IMR-90 (cell line): ENCODE results near the gene ZNF587B. TPM values are rescaled to one million over a fixed set of nuclear protein-coding genes. Genes with fewer than 3 reads are reported as not detected.

Experiments
- ATAC-seq: fragments of 200-7000 bp; cut with Tn5 transposase; 2 replicates; pipeline ENCODE4 v1.9.1; 2020; ENCODE audit warnings: low read depth, mild to moderate bottlenecking, moderate library complexity
- BruUV-seq: library from RNA; stranded (reverse); fragments of 400-500 nt; replicated peaks from 2 replicates; lab custom pipeline; 2021; lab: Mats Ljungman, UMichigan
- CTCF ChIA-PET: fragments of 300-600 bp; formaldehyde crosslinking; extraction: SDS; loops from one replicate; lab custom pipeline; 2021; ENCODE audit warnings: antibody characterized with exemption; lab: Yijun Ruan, JAX
- POLR2A ChIA-PET: fragments of 300-600 bp; sonication (Branson Sonifier 250); formaldehyde crosslinking; loops from one replicate; lab custom pipeline; 2022; ENCODE audit warnings: antibody characterized with exemption; ENCODE audit not compliant: unreplicated experiment; lab: Charles Lee
- DNase-seq: peaks from one replicate; pipeline ENCODE4 v3.0.0; 2013
- H2AFZ ChIP-seq: replicated peaks from 2 replicates; pipeline ENCODE3; 2013; ENCODE audit warnings: low read length, mild to moderate bottlenecking; ENCODE audit not compliant: poor library complexity
- H2AK5ac ChIP-seq: 2 replicates; pipeline ENCODE4 v1.6.1; 2013; ENCODE audit warnings: low read depth, low read length, inconsistent platforms
- H2AK9ac ChIP-seq: replicated peaks from 2 replicates; pipeline ENCODE3; 2013; ENCODE audit warnings: mild to moderate bottlenecking, low read depth, low read length, moderate library complexity; ENCODE audit not compliant: poor library complexity
- H2BK120ac ChIP-seq: 2 replicates; pipeline ENCODE4 v1.6.1; 2013; ENCODE audit warnings: low read depth, low read length, inconsistent platforms
- H2BK15ac ChIP-seq: 3 replicates; pipeline ENCODE4 v1.6.1; 2013; ENCODE audit warnings: low read depth, low read length, inconsistent platforms
- H2BK20ac ChIP-seq: 2 replicates; pipeline ENCODE4 v1.6.1; 2013; ENCODE audit warnings: low read depth, mild to moderate bottlenecking, inconsistent platforms, low read length, moderate library complexity
- H2BK5ac ChIP-seq: 2 replicates; pipeline ENCODE4 v1.6.1; 2013; ENCODE audit warnings: mild to moderate bottlenecking, low read depth, low read length, inconsistent platforms; ENCODE audit not compliant: poor library complexity, severe bottlenecking
- H3K14ac ChIP-seq: replicated peaks from 2 replicates; pipeline ENCODE4 v1.6.1; 2013; ENCODE audit warnings: low read depth, low read length, inconsistent platforms
- H3K18ac ChIP-seq: 2 replicates; pipeline ENCODE4 v1.6.1; 2013; ENCODE audit warnings: low read depth, low read length, control low read depth
- H3K23ac ChIP-seq: 2 replicates; pipeline ENCODE4 v1.6.1; 2013; ENCODE audit warnings: low read depth, low read length, inconsistent platforms
- H3K27ac ChIP-seq: 2 replicates; pipeline ENCODE4 v1.5.1; 2013; ENCODE audit warnings: mild to moderate bottlenecking, control low read depth, low read length; ENCODE audit not compliant: insufficient read depth
- H3K27me3 ChIP-seq: 2 replicates; pipeline ENCODE4 v1.6.1; 2013; ENCODE audit warnings: low read length; ENCODE audit not compliant: control insufficient read depth, insufficient read depth
- H3K36me3 ChIP-seq: 2 replicates; pipeline ENCODE4 v1.6.1; 2013; ENCODE audit warnings: low read length, mixed read lengths; ENCODE audit not compliant: control insufficient read depth, insufficient read depth
- H3K4ac ChIP-seq: 2 replicates; pipeline ENCODE4 v1.6.1; 2013; ENCODE audit warnings: low read depth, low read length, inconsistent platforms
- H3K4me1 ChIP-seq: 2 replicates; pipeline ENCODE4 v1.6.1; 2013; ENCODE audit warnings: low read length, mixed read lengths; ENCODE audit not compliant: control insufficient read depth, insufficient read depth
- H3K4me2 ChIP-seq: 2 replicates; pipeline ENCODE4 v1.6.1; 2013; ENCODE audit warnings: low read depth, mild to moderate bottlenecking, control low read depth, low read length, moderate library complexity
- H3K4me3 ChIP-seq: 2 replicates; pipeline ENCODE4 v1.5.1; 2013; ENCODE audit warnings: low read depth, mild to moderate bottlenecking, control low read depth, low read length, moderate library complexity; ENCODE audit not compliant: insufficient read depth
- H3K56ac ChIP-seq: 2 replicates; pipeline ENCODE4 v1.6.1; 2013; ENCODE audit warnings: low read length, inconsistent platforms; ENCODE audit not compliant: insufficient read depth; ENCODE audit errors: extremely low read depth
- H3K79me1 ChIP-seq, 2 experiments: 2 replicates each; pipeline ENCODE4 v1.6.1; 2013; ENCODE audit warnings: low read length in 2 of 2, inconsistent platforms in 1 of 2, low read depth in 1 of 2
- H3K9ac ChIP-seq: 2 replicates; pipeline ENCODE4 v1.6.1; 2013; ENCODE audit warnings: low read depth, low read length, control low read depth
- H3K9me1 ChIP-seq: 2 replicates; pipeline ENCODE4 v1.6.1; 2013; ENCODE audit warnings: low read length, inconsistent platforms; ENCODE audit not compliant: insufficient read depth
- H3K9me3 ChIP-seq: 2 replicates; pipeline ENCODE4 v1.6.1; 2013; ENCODE audit warnings: low read length; ENCODE audit not compliant: control insufficient read depth, insufficient read depth
- H4K20me1 ChIP-seq: 2 replicates; pipeline ENCODE4 v1.6.1; 2013; ENCODE audit warnings: low read length, inconsistent platforms; ENCODE audit not compliant: insufficient read depth
- H4K5ac ChIP-seq: 2 replicates; pipeline ENCODE4 v1.6.1; 2013; ENCODE audit warnings: mild to moderate bottlenecking, low read depth, low read length, control low read depth
- H4K8ac ChIP-seq, 2 experiments: 2 replicates each; pipeline ENCODE4 v1.6.1; 2013; ENCODE audit warnings: low read depth in 2 of 2, low read length in 2 of 2, control low read depth in 1 of 2, inconsistent platforms in 1 of 2
- H4K91ac ChIP-seq: 2 replicates; pipeline ENCODE4 v1.6.1; 2013; ENCODE audit warnings: low read depth, low read length, inconsistent platforms; ENCODE audit not compliant: insufficient read depth
- BHLHE40 ChIP-seq: fragments of 150-350 bp; IDR thresholded peaks from 2 replicates; pipeline ENCODE4 v1.6.1; 2016; ENCODE audit warnings: mild to moderate bottlenecking, low read depth, low read length
- CEBPB ChIP-seq: IDR thresholded peaks from 2 replicates; pipeline ENCODE4 v1.6.1; 2012; ENCODE audit warnings: low read depth, low read length, improper control_type of control experiment
- CHD1 ChIP-seq: IDR thresholded peaks from 2 replicates; pipeline ENCODE4 v1.6.1; 2012; ENCODE audit warnings: low read depth, low read length, improper control_type of control experiment
- CTCF ChIP-seq: conservative IDR thresholded peaks from 2 replicates; pipeline ENCODE4 v1.5.1; 2012; ENCODE audit warnings: mild to moderate bottlenecking, low read depth, low read length, improper control_type of control experiment
- ELK1 ChIP-seq: fragments of 150-350 bp; IDR thresholded peaks from 2 replicates; pipeline ENCODE4 v1.6.1; 2016; ENCODE audit warnings: low read depth, mild to moderate bottlenecking, low read length, moderate library complexity, borderline replicate concordance
- FOS ChIP-seq: fragments of 150-350 bp; IDR thresholded peaks from 2 replicates; pipeline ENCODE4 v1.6.1; 2016; ENCODE audit warnings: low read depth, low read length
- MAFK ChIP-seq: IDR thresholded peaks from 2 replicates; pipeline ENCODE4 v1.6.1; 2012; ENCODE audit warnings: low read depth, low read length, improper control_type of control experiment
- NFE2L2 ChIP-seq: fragments of 150-350 bp; IDR thresholded peaks from 2 replicates; pipeline ENCODE4 v1.6.1; 2016; ENCODE audit warnings: low read depth, mild to moderate bottlenecking, low read length
- POLR2A ChIP-seq: IDR thresholded peaks from 2 replicates; pipeline ENCODE4 v1.6.1; 2012; ENCODE audit warnings: mild to moderate bottlenecking, low read depth, low read length
- RCOR1 ChIP-seq: IDR thresholded peaks from 2 replicates; pipeline ENCODE4 v1.6.1; 2012; ENCODE audit warnings: mild to moderate bottlenecking, low read length, improper control_type of control experiment; ENCODE audit not compliant: insufficient replicate concordance
- RFX5 ChIP-seq: IDR thresholded peaks from 2 replicates; pipeline ENCODE4 v1.8.0; 2012; ENCODE audit warnings: low read depth, mild to moderate bottlenecking, low read length, moderate library complexity
- SMC3 ChIP-seq: fragments of 150-350 bp; IDR thresholded peaks from 2 replicates; pipeline ENCODE4 v1.6.1; 2016; ENCODE audit warnings: low read depth, mild to moderate bottlenecking, antibody characterized with exemption, low read length, moderate library complexity
- WGBS, 2 experiments: methylation state at CpG; one replicate each; pipeline versions ENCODE4 v1.1.5 to v1.1.7; 2013; ENCODE audit warnings: missing lambda C conversion rate in 2 of 2; ENCODE audit not compliant: insufficient read length in 1 of 2; ENCODE audit errors: extremely low coverage in 2 of 2; 5-methylcytosine and 5-hydroxymethylcytosine counted together
- dilution Hi-C: fragments of 300-500 bp; cut with HindIII; formaldehyde crosslinking; loops from one replicate; pipeline ENCODE4 v1.14.3; 2018; ENCODE audit warnings: low sequenced_read_pairs; ENCODE audit not compliant: unreplicated experiment
- in situ Hi-C: fragments of 300-500 bp; cut with MboI; formaldehyde crosslinking; loops from 3 replicates; pipeline ENCODE4 v1.14.3; 2019; ENCODE audit warnings: low sequenced_read_pairs, inconsistent platforms, mixed read lengths
- intact Hi-C: fragments of 100-400 bp; cut with micrococcal nuclease; formaldehyde crosslinking; loops from 2 replicates; pipeline ENCODE4 v1.10.0; 2022
- polyA plus RNA-seq, 3 experiments: library from polyadenylated mRNA; depleted of rRNA; stranded (reverse); fragments of >200 nt; gene quantifications; 2 replicates each; pipeline ENCODE4 v1.2.3, GENCODE V29; 2012; ENCODE audit warnings: low replicate concordance in 1 of 3
- total RNA-seq: library from RNA; depleted of rRNA; stranded (reverse); fragments of >200 nt; gene quantifications from 2 replicates; pipeline ENCODE4 v1.2.3, GENCODE V29; 2012

Gene ZNF587B
- total and polyA plus RNA-seq, 2 of the 4 experiments (the other 2 are of a cell fraction), result 3.7 to 33.9 TPM

DNA sequence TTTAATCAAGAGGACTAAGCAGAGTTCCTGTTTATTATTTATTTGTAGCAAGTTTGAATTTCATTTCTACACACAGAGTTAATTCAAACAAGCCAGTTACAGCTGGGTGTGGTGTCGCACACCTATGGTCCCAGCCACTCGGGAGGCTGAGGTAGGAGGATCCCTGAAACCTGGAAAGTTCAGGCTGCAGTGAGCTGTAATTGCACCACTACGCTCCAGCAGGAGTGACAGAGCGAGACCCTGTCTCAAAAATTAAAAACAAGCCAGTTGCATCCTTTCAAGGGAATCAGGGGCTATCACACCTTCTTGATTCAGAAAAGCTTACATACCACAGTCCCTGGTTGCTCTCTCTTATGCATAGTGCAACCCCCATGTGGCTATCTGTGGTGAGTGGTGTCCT lies 40.8 kb upstream of the ZNF587B start:
- TF ChIP-seq POLR2A (no peak), CEBPB (no peak), NFE2L2 (no peak), BHLHE40 (no peak), SMC3 (no peak), CHD1 (no peak), MAFK (no peak), CTCF (no peak), FOS (no peak), ELK1 (no peak), RFX5 (no peak), RCOR1 (no peak)
- CTCF ChIA-PET, result no interaction called here

More for the DNA sequence above, 40.8 kb upstream of the ZNF587B start:
- Histone ChIP-seq H3K4ac (no peak overlapping the region), H2BK120ac (no peak overlapping the region), H3K9ac (no peak overlapping the region), H2BK15ac (no peak overlapping the region), H2BK20ac (no peak overlapping the region), H3K27ac (no peak overlapping the region), H2AFZ (no peak overlapping the region), H3K23ac (no peak overlapping the region), H3K9me1 (no peaks in the 10 kb centered on the region), H2BK5ac (no peak overlapping the region), H3K79me1 (peaks cover 30 to 55% of the 10 kb centered on the region in 2 experiments), H4K8ac (no peak overlapping the region), H4K5ac (no peak overlapping the region), H2AK9ac (no peak overlapping the region), H3K18ac (no peak overlapping the region), H3K9me3 (peaks cover 19% of the 10 kb centered on the region), H3K14ac (no peak overlapping the region), H3K4me2 (no peak overlapping the region), H2AK5ac (no peak overlapping the region), H3K36me3 (peaks cover 27% of the 10 kb centered on the region), H3K4me3 (no peak overlapping the region), H3K56ac (no peak overlapping the region), H4K20me1 (no peaks in the 10 kb centered on the region; the same call in 1 of the 2 replicates), H4K91ac (no peak overlapping the region), H3K4me1 (no peaks in the 10 kb centered on the region), H3K27me3 (no peaks in the 10 kb centered on the region)
- in situ Hi-C loops (no loop called here), dilution Hi-C loops (no loop called here), intact Hi-C loops (no loop called here)
- WGBS, 2 experiments, result 100% methylated on average over 2 of the region's 4 CpGs; no CpG with 5 or more reads in 1 of the 2 experiments
- POLR2A ChIA-PET, result no interaction called here
- no TSS peak for BruUV-seq
- no peak for DNase-seq
- ATAC-seq, result no peak
